HCT116 (cell line): ENCODE results near the gene RRBP1. TPM values are rescaled to one million over a fixed set of nuclear protein-coding genes. Genes with fewer than 3 reads are reported as not detected.

Experiments
- ATAC-seq: fragments of 200-7000 bp; cut with Tn5 transposase; 2 replicates; pipeline ENCODE4 v1.9.1; 2020; ENCODE audit warnings: mild to moderate bottlenecking, moderate library complexity
- BruUV-seq: library from RNA; stranded (reverse); fragments of 400-500 nt; replicated peaks from 2 replicates; lab custom pipeline; 2021; lab: Mats Ljungman, UMichigan
- CTCF ChIA-PET: fragments of 300-600 bp; sonication (Branson Sonifier 250); formaldehyde crosslinking; loops from one replicate; lab custom pipeline; 2021; ENCODE audit warnings: antibody characterized with exemption; lab: Charles Lee
- POLR2A ChIA-PET: fragments of 300-600, 350-600 bp; sonication (Branson Sonifier 250); formaldehyde crosslinking; loops from one replicate; lab custom pipeline; 2021; ENCODE audit warnings: antibody characterized with exemption; lab: Charles Lee
- RAD21 ChIA-PET, 2 experiments: fragments of 300-600 bp; sonication (Branson Sonifier 250); formaldehyde crosslinking; loops; one replicate each; lab custom pipeline; 2023; ENCODE audit warnings: low total read pairs in 2 of 2; ENCODE audit not compliant: uncharacterized antibody in 2 of 2, unreplicated experiment in 2 of 2, low non-redundant PET in 1 of 2; lab: Charles Lee
- DNase-seq: peaks from one replicate; pipeline ENCODE4 v3.0.0-alpha.2; 2010; ENCODE audit warnings: low read depth, low spot score
- H2AFZ ChIP-seq: fragments of 200-600 bp; shearing (Covaris generic), sonication (generic); 2 replicates; pipeline ENCODE4 v1.6.1; 2017; ENCODE audit warnings: low read depth, mixed run types, mixed read lengths, antibody characterized with exemption, low read length; ENCODE audit not compliant: poor library complexity, severe bottlenecking
- H3K27ac ChIP-seq: 2 replicates; pipeline ENCODE4 v1.5.1; 2012; ENCODE audit warnings: low read depth, low read length
- H3K27me3 ChIP-seq: fragments of 200-600 bp; sonication (generic); 2 replicates; pipeline ENCODE4 v1.6.1; 2016; ENCODE audit warnings: mixed run types, low read length, mixed read lengths; ENCODE audit not compliant: insufficient read depth
- H3K36me3 ChIP-seq, 2 experiments: fragments of 200-500 bp in 1 of 2; fragments of 200-600 bp in 1 of 2; sonication (Bioruptor generic) in 1 of 2; sonication (generic) in 1 of 2; 2 replicates each; pipeline versions ENCODE4 v1.5.1 to v1.6.1; 2014 to 2016; ENCODE audit warnings: low read length in 2 of 2, inconsistent platforms in 1 of 2, mixed read lengths in 1 of 2, mixed run types in 1 of 2; ENCODE audit not compliant: insufficient read depth in 2 of 2, control insufficient read depth in 1 of 2
- H3K4me1 ChIP-seq, 2 experiments: fragments of 200-600 bp in 1 of 2; sonication (generic) in 1 of 2; 2 replicates each; pipeline versions ENCODE4 v1.5.1 to v1.6.1; 2012 to 2017; ENCODE audit warnings: low read length in 2 of 2, inconsistent platforms in 1 of 2, mild to moderate bottlenecking in 1 of 2, mixed read lengths in 1 of 2, mixed run types in 1 of 2, moderate library complexity in 1 of 2; ENCODE audit not compliant: insufficient read depth in 2 of 2, control insufficient read depth in 1 of 2
- H3K4me2 ChIP-seq: fragments of 200-600 bp; sonication (generic); 2 replicates; pipeline ENCODE4 v1.6.1; 2017; ENCODE audit warnings: mixed run types, low read length, mixed read lengths
- H3K4me3 ChIP-seq, 2 experiments: fragments of 200-600 bp in 1 of 2; sonication (generic) in 1 of 2; replicated peaks in 1 of 2; 2 replicates each; pipeline ENCODE4 v1.5.1; 2011 to 2016; ENCODE audit warnings: low read length in 2 of 2, control low read depth in 1 of 2, low read depth in 1 of 2, mild to moderate bottlenecking in 1 of 2, mixed read lengths in 1 of 2, mixed run types in 1 of 2
- H3K79me2 ChIP-seq: fragments of 200-600 bp; sonication (generic); 2 replicates; pipeline ENCODE4 v1.6.1; 2017; ENCODE audit warnings: mild to moderate bottlenecking, mixed run types, low read length, moderate library complexity, mixed read lengths; ENCODE audit not compliant: insufficient read depth
- H3K9ac ChIP-seq: fragments of 200-600 bp; sonication (generic); 2 replicates; pipeline ENCODE4 v1.6.1; 2016; ENCODE audit warnings: low read length, mixed read lengths
- H3K9me2 ChIP-seq: fragments of 200-600 bp; sonication (generic), shearing (Covaris generic); 2 replicates; pipeline ENCODE4 v1.6.1; 2017; ENCODE audit warnings: mixed run types, mild to moderate bottlenecking, moderate library complexity; ENCODE audit not compliant: insufficient read depth
- H3K9me3 ChIP-seq, 2 experiments: fragments of 200-500 bp in 1 of 2; fragments of 200-600 bp in 1 of 2; sonication (Bioruptor generic) in 1 of 2; sonication (generic) in 1 of 2; 2 replicates each; pipeline ENCODE4 v1.6.1; 2014 to 2017; ENCODE audit warnings: low read length in 2 of 2, mixed read lengths in 2 of 2, inconsistent platforms in 1 of 2, low read depth in 1 of 2, mild to moderate bottlenecking in 1 of 2, mixed run types in 1 of 2, moderate library complexity in 1 of 2; ENCODE audit not compliant: control insufficient read depth in 1 of 2, insufficient read depth in 1 of 2
- H4K20me1 ChIP-seq: fragments of 200-600 bp; sonication (generic), shearing (Covaris generic); 2 replicates; pipeline ENCODE4 v1.6.1; 2017; ENCODE audit warnings: mixed run types, mild to moderate bottlenecking, moderate library complexity; ENCODE audit not compliant: insufficient read depth
- CBX3 ChIP-seq: IDR thresholded peaks from 2 replicates; pipeline ENCODE4 v1.6.1; 2012; ENCODE audit warnings: low read depth
- CEBPB ChIP-seq: IDR thresholded peaks from 2 replicates; pipeline ENCODE4 v1.6.1; 2012; ENCODE audit warnings: low read depth
- EGR1 ChIP-seq: IDR thresholded peaks from 2 replicates; pipeline ENCODE4 v1.6.1; 2012; ENCODE audit warnings: low read depth
- ELF1 ChIP-seq: IDR thresholded peaks from 2 replicates; pipeline ENCODE4 v1.6.1; 2012; ENCODE audit warnings: low read depth, borderline replicate concordance
- EZH2 ChIP-seq: fragments of 200-600 bp; sonication (generic); IDR thresholded peaks from 2 replicates; pipeline ENCODE4 v1.6.1; 2017; ENCODE audit warnings: antibody characterized with exemption, mixed run types
- FOSL1 ChIP-seq: IDR thresholded peaks from 2 replicates; pipeline ENCODE4 v1.6.1; 2012; ENCODE audit warnings: low read depth
- JUND ChIP-seq: IDR thresholded peaks from 2 replicates; pipeline ENCODE4 v1.6.1; 2012
- POLR2A ChIP-seq: IDR thresholded peaks from 2 replicates; pipeline ENCODE4 v1.7.0; 2011; ENCODE audit warnings: borderline replicate concordance; ENCODE audit not compliant: insufficient read depth, insufficient read length; ENCODE audit errors: extremely low read depth
- POLR2AphosphoS5 ChIP-seq: IDR thresholded peaks from 2 replicates; pipeline ENCODE4 v1.6.1; 2011; ENCODE audit warnings: mild to moderate bottlenecking, low read depth, low read length, moderate library complexity
- RAD21 ChIP-seq: IDR thresholded peaks from 2 replicates; pipeline ENCODE4 v1.6.1; 2012; ENCODE audit warnings: low read depth, mild to moderate bottlenecking
- SP1 ChIP-seq: IDR thresholded peaks from 2 replicates; pipeline ENCODE4 v1.6.1; 2012; ENCODE audit warnings: low read depth
- SRF ChIP-seq: IDR thresholded peaks from 2 replicates; pipeline ENCODE4 v1.6.1; 2012; ENCODE audit warnings: low read depth
- TCF7L2 ChIP-seq: IDR thresholded peaks from 2 replicates; pipeline ENCODE4 v1.7.0; 2011; ENCODE audit warnings: borderline replicate concordance, inconsistent platforms; ENCODE audit not compliant: insufficient read depth, insufficient read length; ENCODE audit errors: extremely low read depth
- ZFX ChIP-seq: fragments of 450-650 bp; IDR thresholded peaks from 2 replicates; pipeline ENCODE4 v1.6.1; 2017
- ZNF274 ChIP-seq: fragments of 200-500 bp; sonication (Bioruptor generic); IDR thresholded peaks from 2 replicates; pipeline ENCODE4 v1.6.1; 2014; ENCODE audit warnings: mild to moderate bottlenecking, low read depth, low read length, inconsistent platforms
- intact Hi-C: fragments of 100-400 bp; cut with micrococcal nuclease; formaldehyde crosslinking; loops from 2 replicates; pipeline ENCODE4 v1.10.0; 2022
- total RNA-seq: library from RNA; stranded (reverse); gene quantifications from one replicate; pipeline ENCODE4 v1.2.1, GENCODE V29; 2021; ENCODE audit not compliant: unreplicated experiment
- TF ChIP-seq, protein P1 (sequence below): IDR thresholded peaks from 2 replicates; pipeline ENCODE4 v1.6.1; 2012
- TF ChIP-seq, protein P2 (sequence below): IDR thresholded peaks from 2 replicates; pipeline ENCODE4 v1.6.1; 2012
- TF ChIP-seq, protein P3 (sequence below): IDR thresholded peaks from 2 replicates; pipeline ENCODE4 v1.6.1; 2012; ENCODE audit warnings: low read depth
- TF ChIP-seq, protein P4 (sequence below): IDR thresholded peaks from 2 replicates; pipeline ENCODE4 v1.6.1; 2011; ENCODE audit warnings: mild to moderate bottlenecking, low read length, moderate library complexity; ENCODE audit not compliant: insufficient replicate concordance; ENCODE audit errors: extremely low read depth

Gene RRBP1
- total RNA-seq, 1 experiment from 2014 or later: 123 TPM

DNA sequence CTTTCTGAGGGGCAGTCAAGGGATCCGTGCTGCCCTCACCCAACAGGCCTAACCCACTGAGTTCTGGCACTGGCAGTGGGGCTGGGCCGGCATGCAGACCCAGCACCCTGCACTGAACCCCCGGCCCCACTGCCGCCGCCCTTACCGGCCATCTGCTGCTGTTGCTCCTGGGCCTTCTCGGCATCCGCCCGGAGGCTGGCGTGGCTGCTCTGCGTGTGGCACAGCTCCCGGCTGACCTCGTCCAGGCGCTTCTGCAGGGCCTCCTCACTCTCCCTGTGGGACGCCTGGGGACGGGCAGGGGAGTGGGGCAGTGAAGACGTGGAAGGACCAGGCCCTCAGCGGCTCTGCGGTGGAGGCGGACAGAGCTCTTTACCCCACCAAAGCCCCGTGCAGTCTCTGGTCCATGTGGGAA lies 52.4 kb downstream of the RRBP1 start:
- BruUV-seq: no TSS peak
- Histone ChIP-seq H4K20me1 (no peaks in the 10 kb centered on the region), H3K27ac (no peak overlapping the region), H3K4me3 (no peak overlapping the region), H3K9me2 (no peaks in the 10 kb centered on the region), H3K4me2 (no peak overlapping the region), H2AFZ (no peak overlapping the region), H3K9me3 (no peaks in the 10 kb centered on the region), H3K4me1 (no peaks in the 10 kb centered on the region), H3K27me3 (no peaks in the 10 kb centered on the region), H3K79me2 (no peaks in the 10 kb centered on the region), H3K36me3 (peaks cover 23 to 28% of the 10 kb centered on the region in 2 experiments; a peak in 3 of 4 replicates), H3K9ac (no peak overlapping the region)
- ChIA-PET CTCF (no interaction called here), RAD21 (no interaction called here), POLR2A (no interaction called here)
- no peak for DNase-seq
- TF ChIP-seq JUND: no peak
- TF ChIP-seq, protein P1, sequence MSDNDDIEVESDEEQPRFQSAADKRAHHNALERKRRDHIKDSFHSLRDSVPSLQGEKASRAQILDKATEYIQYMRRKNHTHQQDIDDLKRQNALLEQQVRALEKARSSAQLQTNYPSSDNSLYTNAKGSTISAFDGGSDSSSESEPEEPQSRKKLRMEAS: no peak
- TF ChIP-seq, protein P2, sequence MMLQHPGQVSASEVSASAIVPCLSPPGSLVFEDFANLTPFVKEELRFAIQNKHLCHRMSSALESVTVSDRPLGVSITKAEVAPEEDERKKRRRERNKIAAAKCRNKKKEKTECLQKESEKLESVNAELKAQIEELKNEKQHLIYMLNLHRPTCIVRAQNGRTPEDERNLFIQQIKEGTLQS: no peak
- TF ChIP-seq, protein P3, sequence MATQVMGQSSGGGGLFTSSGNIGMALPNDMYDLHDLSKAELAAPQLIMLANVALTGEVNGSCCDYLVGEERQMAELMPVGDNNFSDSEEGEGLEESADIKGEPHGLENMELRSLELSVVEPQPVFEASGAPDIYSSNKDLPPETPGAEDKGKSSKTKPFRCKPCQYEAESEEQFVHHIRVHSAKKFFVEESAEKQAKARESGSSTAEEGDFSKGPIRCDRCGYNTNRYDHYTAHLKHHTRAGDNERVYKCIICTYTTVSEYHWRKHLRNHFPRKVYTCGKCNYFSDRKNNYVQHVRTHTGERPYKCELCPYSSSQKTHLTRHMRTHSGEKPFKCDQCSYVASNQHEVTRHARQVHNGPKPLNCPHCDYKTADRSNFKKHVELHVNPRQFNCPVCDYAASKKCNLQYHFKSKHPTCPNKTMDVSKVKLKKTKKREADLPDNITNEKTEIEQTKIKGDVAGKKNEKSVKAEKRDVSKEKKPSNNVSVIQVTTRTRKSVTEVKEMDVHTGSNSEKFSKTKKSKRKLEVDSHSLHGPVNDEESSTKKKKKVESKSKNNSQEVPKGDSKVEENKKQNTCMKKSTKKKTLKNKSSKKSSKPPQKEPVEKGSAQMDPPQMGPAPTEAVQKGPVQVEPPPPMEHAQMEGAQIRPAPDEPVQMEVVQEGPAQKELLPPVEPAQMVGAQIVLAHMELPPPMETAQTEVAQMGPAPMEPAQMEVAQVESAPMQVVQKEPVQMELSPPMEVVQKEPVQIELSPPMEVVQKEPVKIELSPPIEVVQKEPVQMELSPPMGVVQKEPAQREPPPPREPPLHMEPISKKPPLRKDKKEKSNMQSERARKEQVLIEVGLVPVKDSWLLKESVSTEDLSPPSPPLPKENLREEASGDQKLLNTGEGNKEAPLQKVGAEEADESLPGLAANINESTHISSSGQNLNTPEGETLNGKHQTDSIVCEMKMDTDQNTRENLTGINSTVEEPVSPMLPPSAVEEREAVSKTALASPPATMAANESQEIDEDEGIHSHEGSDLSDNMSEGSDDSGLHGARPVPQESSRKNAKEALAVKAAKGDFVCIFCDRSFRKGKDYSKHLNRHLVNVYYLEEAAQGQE: no peak
- TF ChIP-seq EGR1: no peak
- TF ChIP-seq ZFX: no peak
- no peak for TF ChIP-seq POLR2AphosphoS5
- TF ChIP-seq ELF1: no peak
- no peak for TF ChIP-seq POLR2A
- TF ChIP-seq, protein P4, sequence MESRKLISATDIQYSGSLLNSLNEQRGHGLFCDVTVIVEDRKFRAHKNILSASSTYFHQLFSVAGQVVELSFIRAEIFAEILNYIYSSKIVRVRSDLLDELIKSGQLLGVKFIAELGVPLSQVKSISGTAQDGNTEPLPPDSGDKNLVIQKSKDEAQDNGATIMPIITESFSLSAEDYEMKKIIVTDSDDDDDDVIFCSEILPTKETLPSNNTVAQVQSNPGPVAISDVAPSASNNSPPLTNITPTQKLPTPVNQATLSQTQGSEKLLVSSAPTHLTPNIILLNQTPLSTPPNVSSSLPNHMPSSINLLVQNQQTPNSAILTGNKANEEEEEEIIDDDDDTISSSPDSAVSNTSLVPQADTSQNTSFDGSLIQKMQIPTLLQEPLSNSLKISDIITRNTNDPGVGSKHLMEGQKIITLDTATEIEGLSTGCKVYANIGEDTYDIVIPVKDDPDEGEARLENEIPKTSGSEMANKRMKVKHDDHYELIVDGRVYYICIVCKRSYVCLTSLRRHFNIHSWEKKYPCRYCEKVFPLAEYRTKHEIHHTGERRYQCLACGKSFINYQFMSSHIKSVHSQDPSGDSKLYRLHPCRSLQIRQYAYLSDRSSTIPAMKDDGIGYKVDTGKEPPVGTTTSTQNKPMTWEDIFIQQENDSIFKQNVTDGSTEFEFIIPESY: no peak
- TF ChIP-seq FOSL1: no peak
- no peak for TF ChIP-seq CBX3
- TF ChIP-seq CEBPB: no peak
- no peak for TF ChIP-seq EZH2
- no peak for TF ChIP-seq SP1
- TF ChIP-seq ZNF274: no peak
- no peak for TF ChIP-seq SRF
- TF ChIP-seq TCF7L2: no peak
- TF ChIP-seq RAD21: no peak
- intact Hi-C loops: no loop called here
- ATAC-seq: no peak
